Right atrium auricular region (tissue), 2 donors: ENCODE results near the gene ACBD4. TPM values are rescaled to one million over a fixed set of nuclear protein-coding genes. Genes with fewer than 3 reads are reported as not detected.

Source experiments
- DNase-seq: peaks from one replicate; pipeline ENCODE4 v3.0.0-alpha.2; 2019; ENCODE audit warnings: low spot score
- H3K27ac ChIP-seq, 2 donors: fragments of 200-600 bp; sonication (generic); 1 replicate in 1 of 2; 2 replicates in 1 of 2; pipeline ENCODE4 v1.5.1; 2016 to 2019
- H3K27me3 ChIP-seq, 2 donors: fragments of 200-600 bp; sonication (generic); one replicate each; pipeline versions ENCODE4 v1.5.1 to v1.6.0; 2017 to 2019
- H3K36me3 ChIP-seq: fragments of 200-600 bp; sonication (generic); one replicate; pipeline ENCODE4 v1.5.1; 2016
- H3K4me1 ChIP-seq, 2 donors: fragments of 200-600 bp; sonication (generic); one replicate each; pipeline versions ENCODE4 v1.5.1 to v1.6.0; 2017 to 2019
- H3K4me3 ChIP-seq, 2 donors: fragments of 200-600 bp; sonication (generic); 1 replicate in 1 of 2; 2 replicates in 1 of 2; pipeline ENCODE4 v1.5.1; 2017 to 2019; ENCODE audit warnings: mild to moderate bottlenecking in 1 of 2, moderate library complexity in 1 of 2
- H3K9me3 ChIP-seq, 2 donors: fragments of 200-600 bp; sonication (generic); one replicate each; pipeline ENCODE4 v1.5.1; 2019
- CTCF ChIP-seq, 2 donors: fragments of 200-600 bp; sonication (generic); IDR thresholded peaks; one replicate each; pipeline ENCODE4 v1.5.1; 2019; ENCODE audit warnings: antibody characterized with exemption in 2 of 2
- total RNA-seq, 2 donors: library from RNA; depleted of rRNA; stranded (reverse); fragments of >200 nt; gene quantifications; one replicate each; pipeline ENCODE4 v1.1.0, GENCODE V29; 2016

Gene ACBD4
- total RNA-seq, 2 donors from 2014 or later, result 9.0 to 9.4 TPM

GRCh38 chr17:45117848-45118646 lies 17.4 kb upstream of the ACBD4 start:
- H3K9me3 ChIP-seq, result no peaks in the 10 kb centered on the region
- H3K27ac ChIP-seq, result no peak overlapping the region
- peaks cover 0 to 16% of the 10 kb centered on the region in 2 donors for H3K4me1 ChIP-seq
- no peak for DNase-seq
- H3K4me3 ChIP-seq, result no peak overlapping the region
- H3K36me3 ChIP-seq, result peaks cover 49% of the 10 kb centered on the region
- no peak for TF ChIP-seq CTCF (IDR thresholded peaks at IDR 0.05)
- no peaks in the 10 kb centered on the region for H3K27me3 ChIP-seq

- peaks cover 0 to 22% of the 10 kb centered on the region in 2 donors for H3K4me1 ChIP-seq
- no peak overlapping the region for H3K27ac ChIP-seq
- H3K9me3 ChIP-seq, result no peaks in the 10 kb centered on the region
- H3K4me3 ChIP-seq, result no peak overlapping the region
- DNase-seq, result no peak
- no peak for TF ChIP-seq CTCF (IDR thresholded peaks at IDR 0.05)
- H3K36me3 ChIP-seq, result peaks cover 42% of the 10 kb centered on the region
- H3K27me3 ChIP-seq, result no peaks in the 10 kb centered on the region
Observed at GRCh38 chr17:45118691-45119090, 16.8 kb upstream of the ACBD4 start.

DNA sequence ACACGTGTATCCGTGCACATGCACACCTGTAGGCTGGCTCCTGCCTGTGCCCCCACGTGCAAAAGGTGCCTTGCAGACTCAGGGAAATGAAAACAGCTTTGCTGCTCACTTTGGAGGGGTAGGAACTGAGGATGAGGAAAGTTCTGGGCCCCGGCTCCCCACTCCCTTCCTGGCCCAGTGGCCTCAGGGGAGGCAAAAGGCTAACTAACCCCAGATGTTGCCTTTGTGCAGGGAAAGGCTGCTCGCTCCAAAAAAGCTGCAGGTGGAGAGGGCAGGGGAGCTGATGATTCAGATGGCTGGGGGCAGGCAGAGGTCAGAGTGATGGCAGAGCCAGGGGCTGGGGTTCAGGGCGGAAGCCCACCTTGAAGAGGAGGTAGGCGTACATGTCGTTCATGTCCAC lies 15.5 kb upstream of the ACBD4 start:
- H3K27me3 ChIP-seq, result no peaks in the 10 kb centered on the region
- peaks cover 38% of the 10 kb centered on the region for H3K36me3 ChIP-seq
- peaks cover 0 to 34% of the 10 kb centered on the region in 2 donors for H3K4me1 ChIP-seq
- TF ChIP-seq CTCF (IDR thresholded peaks at IDR 0.05), result no peak
- no peak overlapping the region for H3K4me3 ChIP-seq
- no peak for DNase-seq
- no peaks in the 10 kb centered on the region for H3K9me3 ChIP-seq
- H3K27ac ChIP-seq, result no peak overlapping the region

DNA sequence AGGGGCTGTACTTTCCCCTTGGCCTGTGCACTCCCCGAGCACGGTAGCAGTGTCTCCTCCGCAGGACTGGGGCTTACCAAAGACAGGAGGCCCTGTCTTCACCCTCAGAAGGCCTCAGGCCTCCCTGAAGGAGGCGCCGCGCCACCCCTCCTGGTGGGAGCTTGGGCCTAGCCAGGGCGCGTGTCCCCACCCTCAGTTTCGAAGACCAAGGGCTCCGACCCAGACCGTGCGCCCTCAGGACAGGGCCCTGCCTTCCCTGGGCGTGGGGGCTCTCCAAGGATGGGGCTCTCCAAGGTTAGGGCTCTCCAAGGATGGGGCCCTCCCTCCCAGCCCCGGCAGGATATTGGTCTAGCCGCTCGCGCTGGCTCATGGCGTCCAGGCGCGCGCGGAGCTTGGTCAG lies 14.9 kb upstream of the ACBD4 start:
- no peak for DNase-seq
- Histone ChIP-seq H3K4me1 (peaks cover 0 to 34% of the 10 kb centered on the region in 2 donors), H3K4me3 (no peak overlapping the region), H3K27me3 (no peaks in the 10 kb centered on the region), H3K9me3 (no peaks in the 10 kb centered on the region), H3K27ac (no peak overlapping the region), H3K36me3 (peaks cover 34% of the 10 kb centered on the region)
- TF ChIP-seq CTCF (IDR thresholded peaks at IDR 0.05), result no peak

DNA sequence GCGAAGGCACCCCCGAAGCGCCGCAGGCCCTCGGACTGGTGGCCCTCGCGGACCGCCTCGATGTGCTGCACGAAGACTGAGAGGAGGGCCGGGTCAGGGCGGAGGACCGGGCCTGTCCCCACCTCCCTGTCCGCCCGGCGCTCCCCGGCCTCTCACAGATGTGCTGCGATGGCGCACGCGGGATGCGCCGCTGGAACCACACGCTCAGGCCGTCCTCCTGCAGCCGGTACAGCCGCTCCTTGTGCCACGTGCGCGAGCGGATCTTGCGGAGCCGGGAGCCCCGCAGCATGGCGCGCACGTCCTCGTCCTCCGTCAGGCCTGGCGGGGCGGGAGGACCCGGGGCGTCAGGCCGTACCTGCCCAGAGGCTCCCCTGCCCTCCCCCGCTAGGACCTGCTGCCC lies 14.4 kb upstream of the ACBD4 start:
- H3K4me3 ChIP-seq, result no peak overlapping the region
- no peak for TF ChIP-seq CTCF (IDR thresholded peaks at IDR 0.05)
- no peak for DNase-seq
- H3K9me3 ChIP-seq, result no peaks in the 10 kb centered on the region
- H3K36me3 ChIP-seq, result peaks cover 30% of the 10 kb centered on the region
- no peaks in the 10 kb centered on the region for H3K27me3 ChIP-seq
- H3K4me1 ChIP-seq, result peaks cover 0 to 34% of the 10 kb centered on the region in 2 donors
- no peak overlapping the region for H3K27ac ChIP-seq
